Mononuclear cell (primary cell): Measurements from ENCODE around the gene CTNNBL1. TPM values are rescaled to one million over a fixed set of nuclear protein-coding genes. Genes with fewer than 3 reads are reported as not detected.
"Not testable (repeated sequence)": the region's sequence is repeated elsewhere in the genome, so short reads cannot be mapped to it uniquely, and the experiment has no call there.

Experiments used
- H3K27me3 ChIP-seq: 2 replicates; pipeline ENCODE4 v1.6.0; 2011; ENCODE audit warnings: low read length, control low read depth; ENCODE audit not compliant: insufficient read depth
- H3K4me1 ChIP-seq: 2 replicates; pipeline ENCODE4 v1.5.1; 2011; ENCODE audit warnings: mild to moderate bottlenecking, low read length, control low read depth; ENCODE audit not compliant: insufficient read depth
- H3K4me3 ChIP-seq: 2 replicates; pipeline ENCODE4 v1.5.1; 2011; ENCODE audit warnings: mild to moderate bottlenecking, low read length, moderate library complexity
- H3K9me3 ChIP-seq: 2 replicates; pipeline ENCODE4 v1.5.1; 2011; ENCODE audit warnings: low read depth, mild to moderate bottlenecking, control low read depth, low read length
- total RNA-seq: library from RNA; depleted of rRNA; stranded (reverse); fragments of >200 nt; gene quantifications from one replicate; pipeline ENCODE4 v1.2.3, GENCODE V29; 2012

Gene CTNNBL1
- total RNA-seq, 1 donor, result 19.4 TPM

DNA sequence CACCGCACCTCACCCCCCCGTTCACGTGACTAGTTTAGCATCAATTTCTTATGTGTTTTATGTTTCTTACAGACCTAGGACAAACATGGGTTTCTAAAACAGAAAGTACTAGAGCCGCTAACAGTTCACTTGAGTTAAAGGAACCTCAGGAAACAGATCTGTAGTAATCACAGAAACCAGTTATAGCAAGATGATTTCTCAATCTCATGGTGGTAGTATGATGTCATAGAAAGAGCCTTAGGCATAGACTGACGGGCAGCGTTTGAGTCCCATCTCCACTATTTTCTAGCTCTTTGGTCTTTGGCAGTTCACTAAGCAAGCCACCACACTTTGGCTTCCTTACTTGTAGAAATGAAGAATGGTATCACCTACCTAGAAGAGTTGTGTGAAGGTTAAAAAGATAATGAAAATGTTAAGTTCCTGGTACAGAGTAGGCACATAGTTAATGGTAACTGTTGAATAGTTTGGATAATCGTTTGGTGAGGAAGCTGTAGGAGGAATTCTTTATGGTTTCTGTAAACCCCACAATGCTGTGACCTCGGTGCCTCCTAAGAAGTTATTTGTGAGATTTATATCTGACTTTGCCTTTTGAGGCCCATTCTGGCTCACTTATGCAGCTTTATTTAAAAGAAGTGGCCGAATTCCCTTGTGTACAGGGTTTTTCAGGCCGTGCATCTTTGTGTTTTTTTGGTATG lies 21.3 kb downstream of the CTNNBL1 start:
- Histone ChIP-seq H3K4me1 (peaks cover 23% of the 10 kb centered on the region), H3K4me3 (no peak overlapping the region), H3K27me3 (no peaks in the 10 kb centered on the region), H3K9me3 (no peaks in the 10 kb centered on the region)

DNA sequence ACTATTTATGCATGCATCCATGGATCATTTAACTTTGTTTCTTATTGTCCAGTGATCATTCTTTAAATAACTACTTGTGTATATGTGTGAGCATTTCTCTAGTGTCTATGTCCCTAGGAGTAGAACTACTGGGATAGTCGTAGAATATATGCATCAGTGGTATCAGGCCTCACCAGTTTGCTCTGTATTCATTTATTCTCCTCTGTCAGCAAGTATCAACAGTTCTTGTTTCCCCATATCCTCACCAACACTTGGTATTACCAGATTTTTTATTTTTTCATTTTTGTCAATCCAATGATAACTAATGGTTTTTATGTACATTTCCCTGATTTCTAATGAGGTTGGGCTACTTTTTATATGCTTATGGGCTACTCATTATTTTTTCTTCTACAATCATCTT lies 27.9 kb downstream of the CTNNBL1 start:
- Histone ChIP-seq H3K4me1 (no peaks in the 10 kb centered on the region), H3K9me3 (peaks cover 8% of the 10 kb centered on the region), H3K27me3 (no peaks in the 10 kb centered on the region), H3K4me3 (no peak overlapping the region)

DNA sequence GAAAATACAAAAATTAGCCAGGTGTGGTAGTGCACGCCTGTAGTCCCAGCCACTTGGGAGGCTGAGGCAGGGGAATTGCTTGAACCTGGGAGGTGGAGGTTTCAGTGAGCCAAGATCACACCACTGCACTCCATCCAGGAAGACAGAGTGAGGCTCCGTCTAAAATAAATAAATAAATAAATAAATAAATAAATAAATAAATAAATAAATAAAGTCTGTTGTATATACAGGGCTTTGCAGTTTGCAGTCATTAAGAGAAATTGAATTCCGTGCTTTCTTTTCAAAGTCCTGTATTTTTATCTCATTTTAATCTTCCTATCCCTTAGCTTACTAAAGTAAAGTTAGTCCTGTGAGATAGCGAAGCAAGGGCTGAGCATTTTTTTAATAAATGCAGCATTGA lies 28.5 kb downstream of the CTNNBL1 start:
- not testable (repeated sequence) for H3K4me1 ChIP-seq, H3K4me3 ChIP-seq, H3K27me3 ChIP-seq, H3K9me3 ChIP-seq

DNA sequence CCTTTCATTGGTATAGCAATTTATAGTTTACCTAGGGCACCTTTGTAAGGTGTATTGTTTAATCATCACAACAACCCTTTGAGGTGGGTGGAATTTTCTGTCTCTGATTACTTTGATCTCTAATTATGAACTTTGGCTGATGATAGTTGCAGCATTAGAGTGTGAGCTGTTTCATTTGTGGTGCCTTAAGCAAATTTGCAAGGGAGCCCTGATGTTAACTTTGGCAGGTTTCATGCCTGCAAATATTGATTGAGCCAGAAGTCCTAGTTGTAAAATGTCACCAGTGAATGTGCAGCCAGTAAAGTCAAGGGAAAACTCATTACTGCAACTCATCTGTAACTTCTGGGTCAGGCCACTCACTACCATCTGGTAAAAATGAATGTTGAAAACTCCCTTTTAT lies 29.8 kb downstream of the CTNNBL1 start:
- Histone ChIP-seq H3K9me3 (peaks cover 8% of the 10 kb centered on the region), H3K27me3 (no peaks in the 10 kb centered on the region), H3K4me3 (no peak overlapping the region), H3K4me1 (no peaks in the 10 kb centered on the region)

DNA sequence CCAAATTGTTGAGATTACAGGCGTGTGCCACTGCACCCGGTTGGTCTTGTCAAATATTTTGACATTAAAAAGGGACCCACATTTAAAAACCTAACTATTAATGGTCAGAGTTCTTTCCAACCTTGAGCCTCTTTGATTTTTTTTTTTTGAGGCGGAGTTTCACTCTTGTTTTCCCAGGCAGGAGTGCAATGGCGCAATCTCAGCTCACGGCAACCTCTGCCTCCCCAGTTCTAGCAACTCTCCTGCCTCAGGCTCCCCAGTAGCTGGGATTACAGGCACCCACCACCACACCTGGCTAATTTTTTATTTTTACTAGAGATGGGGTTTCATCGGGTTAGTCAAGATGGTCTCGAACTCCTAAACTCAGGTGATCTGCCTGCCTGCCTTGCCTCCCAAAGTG lies 31.3 kb downstream of the CTNNBL1 start:
- H3K27me3 ChIP-seq, result no peaks in the 10 kb centered on the region
- H3K9me3 ChIP-seq, result peaks cover 8% of the 10 kb centered on the region
- no peaks in the 10 kb centered on the region for H3K4me1 ChIP-seq
- H3K4me3 ChIP-seq, result no peak overlapping the region

DNA sequence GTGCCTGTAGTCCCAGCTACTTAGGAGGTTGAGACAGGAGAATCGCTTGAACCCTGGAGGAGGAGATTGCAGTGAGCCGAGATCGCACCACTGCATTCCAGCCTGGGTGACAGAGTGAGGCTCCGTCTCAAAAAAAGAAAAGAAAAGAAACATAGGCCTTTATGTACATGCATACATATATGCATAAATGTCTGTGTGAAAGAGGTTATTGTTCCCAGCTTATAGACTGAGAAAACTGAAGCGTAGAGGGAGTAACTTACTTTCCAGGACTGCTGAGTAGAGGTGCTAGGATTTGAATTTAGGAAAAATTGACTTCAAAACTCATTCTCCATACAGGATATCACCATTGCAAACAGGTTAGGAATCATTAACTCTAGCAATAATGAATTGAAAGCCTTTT lies 32.0 kb downstream of the CTNNBL1 start:
- no peak overlapping the region for H3K4me3 ChIP-seq
- H3K27me3 ChIP-seq, result no peaks in the 10 kb centered on the region
- no peaks in the 10 kb centered on the region for H3K4me1 ChIP-seq
- peaks cover 8% of the 10 kb centered on the region for H3K9me3 ChIP-seq

DNA sequence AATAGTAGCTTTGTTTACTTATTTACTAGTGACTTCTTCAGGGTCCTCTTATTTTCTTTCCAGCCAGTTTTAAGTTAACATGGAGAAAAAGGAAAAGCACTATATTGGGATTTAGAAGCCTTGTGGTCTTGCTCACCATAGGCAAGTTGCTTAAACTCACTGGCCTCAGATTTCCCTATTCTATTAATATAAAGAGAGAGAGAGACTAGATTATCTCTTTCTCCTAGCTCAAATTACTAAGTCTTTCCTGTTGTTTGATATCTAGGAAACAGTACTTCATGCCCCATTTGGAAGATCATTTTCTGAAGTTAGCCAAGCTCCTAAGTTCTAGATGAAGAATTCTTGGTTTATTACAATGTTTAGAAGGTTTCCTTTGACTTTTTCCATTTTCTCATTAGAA lies 32.5 kb downstream of the CTNNBL1 start:
- H3K4me1 ChIP-seq, result no peaks in the 10 kb centered on the region
- no peak overlapping the region for H3K4me3 ChIP-seq
- no peaks in the 10 kb centered on the region for H3K27me3 ChIP-seq
- peaks cover 5% of the 10 kb centered on the region for H3K9me3 ChIP-seq

DNA sequence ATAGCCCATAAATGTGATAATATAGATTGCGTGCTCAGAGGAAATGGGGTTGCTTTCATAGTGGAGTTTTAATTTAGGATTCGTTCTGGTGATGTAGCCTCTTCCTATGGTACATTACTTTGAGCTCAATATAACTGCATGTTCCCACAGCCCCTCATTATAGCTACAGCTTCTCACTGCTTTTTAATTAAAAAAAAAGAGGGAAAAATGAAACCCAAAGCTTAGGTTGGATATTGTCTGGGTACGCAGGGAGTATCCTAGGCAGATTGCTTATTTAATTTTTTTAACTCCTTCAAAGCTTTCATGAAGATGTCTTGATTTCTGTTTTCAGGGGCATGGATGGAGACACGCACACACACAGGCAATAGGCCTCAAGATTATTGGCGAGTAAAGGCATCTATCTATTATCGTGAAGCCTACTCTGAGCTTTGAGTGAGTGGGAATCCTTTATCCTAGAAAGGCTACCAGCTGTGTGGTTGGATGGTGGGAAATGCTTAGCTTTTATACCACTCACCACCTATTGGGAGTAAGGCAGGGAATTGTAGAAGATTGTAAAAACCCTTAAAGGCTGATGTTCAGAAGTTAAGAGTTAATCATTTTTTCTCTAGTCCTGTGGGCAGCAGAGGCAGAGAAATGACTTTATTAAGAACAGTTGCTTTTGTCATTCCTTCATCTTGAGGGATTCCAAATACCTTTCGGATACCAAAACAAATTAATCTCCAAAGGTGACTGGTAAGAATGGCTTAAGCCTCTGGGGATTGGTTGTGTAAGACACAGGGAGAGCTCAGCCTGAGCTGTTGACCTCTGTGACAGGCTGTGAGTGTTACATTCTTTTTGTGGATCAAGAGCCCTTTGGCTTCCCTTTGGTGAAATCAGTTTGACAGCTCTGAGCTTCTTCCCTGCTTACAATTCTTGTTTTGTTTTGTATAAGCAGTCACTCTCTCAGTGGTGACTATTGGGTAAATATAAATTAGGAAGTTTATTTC lies 33.4 kb downstream of the CTNNBL1 start:
- H3K4me3 ChIP-seq, result no peak overlapping the region
- no peaks in the 10 kb centered on the region for H3K27me3 ChIP-seq

DNA sequence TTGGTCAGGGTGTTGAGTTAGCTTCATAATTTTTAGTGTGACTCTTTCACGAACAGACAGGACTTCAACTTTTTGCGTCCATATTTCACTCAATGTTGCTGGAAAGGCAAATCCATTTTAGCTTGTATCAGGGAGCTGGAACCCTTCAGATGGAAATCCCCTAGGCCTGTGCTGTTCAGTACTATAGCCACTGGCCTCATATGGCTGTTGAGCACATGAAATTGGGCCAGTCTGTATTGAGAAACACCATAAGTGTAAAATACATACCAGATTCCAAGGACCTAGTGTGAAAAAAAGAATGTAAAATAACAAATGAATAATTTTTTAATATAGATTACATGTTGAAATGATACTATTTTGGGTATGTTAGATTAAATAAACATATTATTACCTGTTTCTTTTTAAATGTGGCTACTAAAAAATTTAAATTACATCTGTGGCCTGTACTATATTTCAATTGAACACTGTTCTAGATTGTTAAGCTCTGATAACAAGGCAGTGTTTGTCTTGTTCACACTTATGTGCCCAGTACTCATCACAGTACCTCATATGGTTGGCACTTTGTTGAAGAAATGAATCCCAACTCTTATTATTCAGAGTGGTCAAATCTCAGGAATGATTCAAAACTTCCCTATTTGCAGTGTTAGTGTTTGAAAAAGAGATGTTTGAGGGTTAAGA lies 34.3 kb downstream of the CTNNBL1 start:
- H3K4me3 ChIP-seq, result no peak overlapping the region
- no peaks in the 10 kb centered on the region for H3K9me3 ChIP-seq
- H3K4me1 ChIP-seq, result no peaks in the 10 kb centered on the region
- H3K27me3 ChIP-seq, result no peaks in the 10 kb centered on the region

More for the DNA sequence above, 33.4 kb downstream of the CTNNBL1 start:
- Histone ChIP-seq H3K4me1 (no peaks in the 10 kb centered on the region), H3K9me3 (no peaks in the 10 kb centered on the region)

DNA sequence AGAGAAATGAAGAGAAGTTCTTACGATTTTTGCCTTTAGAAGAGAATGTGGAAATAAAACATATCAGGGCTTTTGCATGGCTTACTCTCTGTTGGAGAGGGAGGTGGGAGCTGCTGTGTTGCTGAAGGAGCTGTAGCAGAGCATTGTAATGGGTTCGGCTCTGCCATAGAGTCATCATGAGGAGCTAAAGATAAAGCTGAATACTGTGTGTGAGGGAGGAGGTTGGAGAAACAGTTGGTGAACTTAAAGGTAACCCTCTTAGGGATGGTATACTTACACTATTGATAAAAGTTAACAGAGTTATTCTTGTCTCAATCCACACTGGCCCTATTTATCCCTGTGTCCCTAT lies 34.8 kb downstream of the CTNNBL1 start:
- H3K27me3 ChIP-seq, result no peaks in the 10 kb centered on the region
- H3K9me3 ChIP-seq, result no peaks in the 10 kb centered on the region
- H3K4me1 ChIP-seq, result no peaks in the 10 kb centered on the region
- H3K4me3 ChIP-seq, result no peak overlapping the region

DNA sequence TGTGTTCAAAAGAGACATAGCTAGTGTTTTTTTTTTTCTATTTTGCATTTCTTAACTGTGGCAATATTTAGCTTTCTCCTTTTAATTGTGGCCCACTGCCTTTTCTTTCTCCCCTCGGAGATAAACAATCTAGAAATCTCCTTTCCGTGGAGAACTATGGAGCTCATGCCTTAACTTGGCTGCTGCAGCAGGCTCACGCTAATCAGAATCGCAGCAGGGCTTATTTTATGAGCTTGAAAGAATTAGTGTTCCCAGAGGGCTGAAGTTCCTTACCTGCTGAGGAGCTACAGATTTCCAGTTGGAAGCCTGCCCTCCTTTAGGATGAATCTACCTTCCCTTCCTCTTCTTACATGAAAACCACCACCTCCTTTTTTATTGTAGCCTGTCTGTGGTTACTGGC lies 35.6 kb downstream of the CTNNBL1 start:
- no peaks in the 10 kb centered on the region for H3K9me3 ChIP-seq
- H3K27me3 ChIP-seq, result no peaks in the 10 kb centered on the region
- no peaks in the 10 kb centered on the region for H3K4me1 ChIP-seq
- no peak overlapping the region for H3K4me3 ChIP-seq

DNA sequence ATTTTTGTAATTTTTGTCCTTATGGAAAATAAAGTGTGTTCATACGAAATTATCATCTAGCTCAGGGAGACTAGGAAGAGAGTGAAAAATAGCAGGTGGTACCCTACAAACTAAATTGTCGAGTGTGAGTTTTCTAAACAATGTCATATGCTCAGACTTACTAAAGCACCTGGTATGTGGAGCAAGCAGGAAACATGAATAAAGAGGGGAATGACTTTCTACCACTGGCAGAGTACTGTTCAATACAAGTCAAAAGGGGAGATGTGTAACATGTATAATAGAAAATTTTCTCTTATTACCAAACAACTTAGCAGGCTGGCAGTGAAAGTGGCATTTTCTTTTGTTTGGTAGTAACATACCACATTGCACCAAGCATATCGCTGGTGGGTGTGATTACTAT lies 36.1 kb downstream of the CTNNBL1 start:
- Histone ChIP-seq H3K27me3 (no peaks in the 10 kb centered on the region), H3K4me1 (no peaks in the 10 kb centered on the region), H3K9me3 (no peaks in the 10 kb centered on the region), H3K4me3 (no peak overlapping the region)

DNA sequence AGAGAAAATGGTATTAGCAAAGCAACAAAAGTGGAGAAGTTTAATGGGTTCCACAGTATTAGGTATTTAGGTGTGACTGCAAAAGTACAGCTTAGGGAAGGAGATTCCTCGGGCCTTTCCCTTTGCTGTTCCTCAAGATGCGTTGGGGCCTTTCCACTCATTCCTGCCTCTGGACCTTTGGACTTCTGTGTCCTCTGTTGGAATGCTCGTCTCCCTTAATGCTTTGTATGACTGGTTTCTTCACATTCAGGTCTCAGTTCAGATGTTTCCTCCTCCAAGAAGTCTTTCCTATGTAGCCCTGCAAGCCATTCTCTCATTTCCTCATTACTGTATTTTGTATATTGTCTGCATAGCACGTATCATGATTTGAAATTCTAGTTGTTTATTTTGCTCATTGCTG lies 39.6 kb downstream of the CTNNBL1 start:
- no peaks in the 10 kb centered on the region for H3K27me3 ChIP-seq
- H3K4me1 ChIP-seq, result no peaks in the 10 kb centered on the region
- no peak overlapping the region for H3K4me3 ChIP-seq
- H3K9me3 ChIP-seq, result no peaks in the 10 kb centered on the region

DNA sequence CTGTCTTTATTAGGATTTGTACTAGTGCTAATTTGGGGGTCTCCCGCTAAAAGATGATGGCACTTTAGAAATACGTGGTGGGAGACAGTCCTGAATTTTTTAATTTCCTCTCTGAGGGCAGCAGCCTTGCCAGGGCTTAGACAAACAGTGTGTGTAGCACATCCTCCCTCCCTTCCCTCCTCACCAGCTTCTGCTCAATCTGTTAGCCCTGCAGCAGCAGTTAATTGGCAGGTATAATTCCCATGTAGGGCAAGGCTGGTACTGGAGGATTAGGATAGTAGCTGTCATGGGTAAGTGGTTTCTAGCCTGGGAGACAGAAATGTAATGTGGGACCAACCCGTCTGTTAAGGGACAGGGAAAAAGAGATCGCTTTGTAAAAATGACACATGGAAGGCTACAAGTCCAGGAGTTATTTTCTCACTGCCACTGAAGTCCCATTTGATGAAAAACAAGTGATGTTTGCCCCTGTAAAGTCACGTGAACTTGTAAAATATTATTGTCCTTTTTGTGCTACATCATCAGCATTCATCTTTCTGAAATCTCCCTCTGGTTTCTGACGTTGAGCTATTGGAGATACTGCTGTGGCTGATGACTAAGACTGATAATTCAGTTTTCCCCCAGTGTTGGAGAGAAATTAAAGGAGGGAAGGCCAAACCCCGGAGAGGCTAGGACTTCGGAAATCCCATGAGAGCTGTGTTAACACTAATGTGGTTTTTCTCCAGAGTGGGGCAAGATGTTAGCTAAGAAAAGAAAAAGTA lies 40.6 kb downstream of the CTNNBL1 start:
- H3K4me1 ChIP-seq, result no peaks in the 10 kb centered on the region
- H3K4me3 ChIP-seq, result no peak overlapping the region
- no peaks in the 10 kb centered on the region for H3K27me3 ChIP-seq
- H3K9me3 ChIP-seq, result no peaks in the 10 kb centered on the region

DNA sequence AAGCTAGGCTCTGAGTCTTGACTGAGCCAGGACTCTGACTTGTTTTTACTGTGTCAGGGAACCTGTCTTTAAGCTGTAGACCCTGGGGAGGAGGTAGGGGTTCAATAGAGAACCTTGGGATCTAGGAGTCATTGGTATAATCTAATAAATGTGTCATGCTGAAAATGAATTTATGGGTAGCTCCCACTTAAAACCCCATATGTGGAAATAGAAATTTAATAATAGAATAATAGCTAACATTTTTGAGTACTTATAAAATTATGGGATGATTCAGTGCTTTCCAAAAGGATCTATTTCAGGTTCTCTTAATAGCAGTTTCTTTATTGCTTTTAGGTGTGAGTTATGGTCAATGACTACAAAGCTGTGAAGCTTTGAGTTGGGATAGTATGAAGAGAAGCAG lies 41.7 kb downstream of the CTNNBL1 start:
- H3K27me3 ChIP-seq, result no peaks in the 10 kb centered on the region
- H3K4me3 ChIP-seq, result no peak overlapping the region
- H3K9me3 ChIP-seq, result no peaks in the 10 kb centered on the region
- H3K4me1 ChIP-seq, result no peaks in the 10 kb centered on the region
